ENCODE data around the gene PRSS22. TPM values are rescaled to one million over a fixed set of nuclear protein-coding genes. Genes with fewer than 3 reads are reported as not detected.

The PRSS22 gene
- total RNA-seq, 1 donor from 2014 or later, result not detected

- intact Hi-C loops (cut with DNase I), result no loop called here
- H3K27ac ChIP-seq, result no peak overlapping the region
- DNase-seq (ENCODE audit: low spot score in 2 of 2), result peak in 1 of 2 donors; percentile 68
These were observed 15.5 kb downstream of the PRSS22 start for GRCh38 chr16:2842340-2843000.

GRCh38 chr16:2841606-2842339, 16.2 kb downstream of the PRSS22 start:
- intact Hi-C loops (cut with DNase I), result no loop called here
- H3K4me3 ChIP-seq, result peak overlapping the region in 1 of 2 donors; percentile 42
- TF ChIP-seq CTCF (IDR thresholded peaks at IDR 0.05), result no peak

More at GRCh38 chr16:2842340-2843000, 15.5 kb downstream of the PRSS22 start:
- Histone ChIP-seq H3K36me3 (no peaks in the 10 kb centered on the region), H3K9me3 (no peaks in the 10 kb centered on the region), H3K27me3 (no peaks in the 10 kb centered on the region), H3K4me1 (peaks cover 0 to 3% of the 10 kb centered on the region in 2 donors), H3K4me3 (peak overlapping the region; percentile 37 to 42)
- TF ChIP-seq CTCF (IDR thresholded peaks at IDR 0.05), result peak; percentile 20 to 27 (median 27)

GRCh38 chr16:2840914-2841313, 17.1 kb downstream of the PRSS22 start:
- Histone ChIP-seq H3K36me3 (no peaks in the 10 kb centered on the region), H3K4me3 (no peak overlapping the region), H3K27ac (no peak overlapping the region), H3K4me1 (peaks cover 0 to 7% of the 10 kb centered on the region in 2 donors), H3K9me3 (no peaks in the 10 kb centered on the region), H3K27me3 (no peaks in the 10 kb centered on the region)
- TF ChIP-seq CTCF (IDR thresholded peaks at IDR 0.05), result no peak
- no peak for DNase-seq (ENCODE audit: low spot score in 2 of 2)
- intact Hi-C loops (cut with DNase I), result no loop called here

More at GRCh38 chr16:2841606-2842339, 16.2 kb downstream of the PRSS22 start:
- H3K9me3 ChIP-seq, result no peaks in the 10 kb centered on the region
- no peaks in the 10 kb centered on the region for H3K27me3 ChIP-seq
- no peak overlapping the region for H3K27ac ChIP-seq
- peaks cover 0 to 3% of the 10 kb centered on the region in 2 donors for H3K4me1 ChIP-seq
- no peak for DNase-seq (ENCODE audit: low spot score in 2 of 2)
- no peaks in the 10 kb centered on the region for H3K36me3 ChIP-seq

- Histone ChIP-seq H3K4me1 (peaks cover 0 to 11% of the 10 kb centered on the region in 2 donors), H3K4me3 (no peak overlapping the region), H3K27ac (no peak overlapping the region), H3K27me3 (no peaks in the 10 kb centered on the region), H3K9me3 (no peaks in the 10 kb centered on the region), H3K36me3 (no peaks in the 10 kb centered on the region)
- no peak for TF ChIP-seq CTCF (IDR thresholded peaks at IDR 0.05)
- no peak for DNase-seq (ENCODE audit: low spot score in 2 of 2)
- intact Hi-C loops (cut with DNase I), result loop anchor here (1.0 kb wide), 1 partner anchor 28 kb away; no protein-coding TSS in a partner anchor
These were observed 18.1 kb downstream of the PRSS22 start for GRCh38 chr16:2839650-2840450.

GRCh38 chr16:2838928-2839327, 19.0 kb downstream of the PRSS22 start:
- peaks cover 0 to 11% of the 10 kb centered on the region in 2 donors for H3K4me1 ChIP-seq
- TF ChIP-seq CTCF (IDR thresholded peaks at IDR 0.05), result peak; percentile 34 to 63 (median 56)
- H3K27ac ChIP-seq, result no peak overlapping the region
- H3K27me3 ChIP-seq, result no peaks in the 10 kb centered on the region
- H3K4me3 ChIP-seq, result no peak overlapping the region
- intact Hi-C loops (cut with DNase I), result loop anchor here (1.0 kb wide), 1 partner anchor 29 kb away; no protein-coding TSS in a partner anchor
- H3K9me3 ChIP-seq, result no peaks in the 10 kb centered on the region
- no peaks in the 10 kb centered on the region for H3K36me3 ChIP-seq
- DNase-seq (ENCODE audit: low spot score in 2 of 2), result no peak
